Stimulated activated CD4-positive, alpha-beta T cell treated with anti-CD3 and anti-CD28 coated beads, Interleukin-15, amount 100 ng/mL, for 48 hours (primary cell): ENCODE results near the gene EHD4.

Source experiments
- DNase-seq, 2 donors: peaks; one replicate each; pipeline ENCODE4 v3.0.0-alpha.2; 2020; ENCODE audit warnings: low read depth in 2 of 2

The EHD4 gene

GRCh38 chr15:41957021-41957897 lies 15.1 kb downstream of the EHD4 start:
- no peak for DNase-seq

GRCh38 chr15:41955807-41956525 lies 16.4 kb downstream of the EHD4 start:
- DNase-seq, result no peak

GRCh38 chr15:41955100-41955499 lies 17.3 kb downstream of the EHD4 start:
- DNase-seq, result no peak

GRCh38 chr15:41954036-41954435 lies 18.3 kb downstream of the EHD4 start:
- DNase-seq, result no peak

- no peak for DNase-seq
These were observed 20.3 kb downstream of the EHD4 start for GRCh38 chr15:41952013-41952563.

GRCh38 chr15:41951571-41951970 lies 20.8 kb downstream of the EHD4 start:
- no peak for DNase-seq

GRCh38 chr15:41950489-41950888 lies 21.9 kb downstream of the EHD4 start:
- DNase-seq, result no peak

- DNase-seq, result no peak
These were observed 22.3 kb downstream of the EHD4 start for GRCh38 chr15:41950127-41950483.

GRCh38 chr15:41949401-41950126 lies 22.8 kb downstream of the EHD4 start:
- DNase-seq, result no peak

GRCh38 chr15:41948490-41948889 lies 23.9 kb downstream of the EHD4 start:
- no peak for DNase-seq

GRCh38 chr15:41946970-41947369 lies 25.4 kb downstream of the EHD4 start:
- no peak for DNase-seq

GRCh38 chr15:41945731-41946130 lies 26.6 kb downstream of the EHD4 start:
- no peak for DNase-seq

- DNase-seq, result no peak
These were observed 27.1 kb downstream of the EHD4 start for GRCh38 chr15:41945221-41945620.

GRCh38 chr15:41944313-41944940 lies 27.9 kb downstream of the EHD4 start:
- no peak for DNase-seq

- no peak for DNase-seq
These were observed 28.6 kb downstream of the EHD4 start for GRCh38 chr15:41943543-41944312.

GRCh38 chr15:41942886-41943285 lies 29.5 kb downstream of the EHD4 start:
- no peak for DNase-seq

- no peak for DNase-seq
These were observed 30.5 kb downstream of the EHD4 start for GRCh38 chr15:41941644-41942415.

- DNase-seq, result peak in 1 of 2 donors; percentile 55
These were observed 31.9 kb downstream of the EHD4 start for GRCh38 chr15:41940441-41940857.

GRCh38 chr15:41939986-41940385 lies 32.4 kb downstream of the EHD4 start:
- no peak for DNase-seq

- no peak for DNase-seq
These were observed 34.8 kb downstream of the EHD4 start for GRCh38 chr15:41937568-41937923.
